Breast epithelium (tissue), 4 donors: ENCODE measurements around the gene AGBL5. TPM values are rescaled to one million over a fixed set of nuclear protein-coding genes. Genes with fewer than 3 reads are reported as not detected.

Source experiments
- DNase-seq, 2 donors: peaks; one replicate each; pipeline ENCODE4 v3.0.0-alpha.2; 2019; ENCODE audit warnings: low spot score in 2 of 2
- H3K27ac ChIP-seq, 2 donors: fragments of 200-600 bp; sonication (generic) in 1 of 2; one replicate each; pipeline ENCODE4 v1.5.1; 2016 to 2019; ENCODE audit warnings: mild to moderate bottlenecking in 1 of 2
- H3K27me3 ChIP-seq, 2 donors: fragments of 200-600 bp; sonication (generic) in 1 of 2; one replicate each; pipeline versions ENCODE4 v1.5.1 to v1.6.0; 2017 to 2019; ENCODE audit warnings: control low read depth in 1 of 2, mild to moderate bottlenecking in 1 of 2
- H3K36me3 ChIP-seq: fragments of 200-600 bp; one replicate; pipeline ENCODE4 v1.5.1; 2019
- H3K4me1 ChIP-seq, 2 donors: fragments of 200-600 bp; sonication (generic); one replicate each; pipeline ENCODE4 v1.5.1; 2016 to 2019; ENCODE audit warnings: control low read depth in 1 of 2
- H3K4me3 ChIP-seq, 3 donors: fragments of 200-600 bp; sonication (generic); 1 replicate in 2 of 3; 2 replicates in 1 of 3; pipeline ENCODE4 v1.5.1; 2016 to 2019; ENCODE audit warnings: mild to moderate bottlenecking in 3 of 3, moderate library complexity in 2 of 3
- H3K9me3 ChIP-seq, 2 donors: fragments of 200-600 bp; sonication (generic) in 1 of 2; one replicate each; pipeline ENCODE4 v1.5.1; 2016 to 2019; ENCODE audit warnings: control low read depth in 1 of 2
- CTCF ChIP-seq, 3 donors: fragments of 450-650 bp; IDR thresholded peaks; one replicate each; pipeline ENCODE4 v1.5.1; 2016 to 2017; ENCODE audit warnings: antibody characterized with exemption in 3 of 3, mild to moderate bottlenecking in 3 of 3, moderate library complexity in 3 of 3
- POLR2A ChIP-seq: fragments of 450-650 bp; IDR thresholded peaks from one replicate; pipeline ENCODE4 v1.6.1; 2016; ENCODE audit warnings: antibody characterized with exemption, mild to moderate bottlenecking, moderate library complexity
- POLR2AphosphoS5 ChIP-seq, 3 donors: sonication (generic); formaldehyde crosslinking; IDR thresholded peaks; one replicate each; pipeline ENCODE4 v1.6.1; 2017; ENCODE audit warnings: antibody characterized with exemption in 3 of 3
- intact Hi-C: fragments of 100-400 bp; cut with DNase I; formaldehyde crosslinking; loops from one replicate; pipeline ENCODE4 v1.15.1; 2023; ENCODE audit warnings: low total_unique reads
- total RNA-seq, 3 donors: library from RNA; depleted of rRNA; stranded (reverse); fragments of >200 nt; gene quantifications; one replicate each; pipeline ENCODE4 v1.1.0, GENCODE V29; 2016

Gene AGBL5
- total RNA-seq, 3 donors from 2014 or later, result 12.5 to 21.5 (median 16.1) TPM

DNA sequence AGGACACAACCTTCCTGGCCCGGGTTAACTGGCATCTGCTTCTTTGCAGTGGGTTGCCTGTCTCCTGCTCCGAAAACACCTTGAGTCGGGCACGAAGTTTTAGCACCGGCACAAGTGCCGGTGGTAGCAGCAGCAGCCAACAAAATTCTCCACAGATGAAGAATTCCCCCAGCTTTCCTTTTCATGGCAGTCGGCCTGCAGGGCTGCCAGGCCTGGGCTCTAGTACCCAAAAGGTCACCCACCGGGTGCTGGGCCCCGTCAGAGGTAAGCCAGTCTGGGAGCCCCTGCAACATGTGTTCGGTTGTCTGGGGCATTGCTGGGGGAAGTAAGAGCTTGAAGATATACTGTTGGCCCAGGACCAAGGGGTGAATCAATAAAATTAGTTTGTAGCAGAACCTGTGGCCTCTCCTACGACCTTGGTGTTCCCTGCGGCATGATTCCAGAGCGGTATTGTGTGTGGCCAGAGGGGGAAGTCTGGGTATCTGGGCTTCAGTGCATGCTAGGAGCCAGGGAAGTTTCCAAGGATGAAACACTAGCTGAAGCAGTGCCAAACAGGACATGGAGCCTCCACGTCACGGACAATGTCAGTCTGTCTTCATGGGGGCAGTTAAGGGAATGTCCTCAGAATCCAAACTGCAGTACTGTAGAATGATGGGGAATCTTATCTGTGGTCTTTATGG is 7.8 kb downstream of the AGBL5 start:
- Histone ChIP-seq H3K27ac (no peak overlapping the region), H3K4me1 (no peaks in the 10 kb centered on the region), H3K9me3 (no peaks in the 10 kb centered on the region), H3K4me3 (no peak overlapping the region), H3K27me3 (no peaks in the 10 kb centered on the region), H3K36me3 (no peaks in the 10 kb centered on the region)
- no peak for TF ChIP-seq POLR2A
- TF ChIP-seq POLR2AphosphoS5 (IDR thresholded peaks at IDR 0.05), result no peak
- no peak for TF ChIP-seq CTCF (IDR thresholded peaks at IDR 0.05)
- no peak for DNase-seq
- intact Hi-C loops, result no loop called here

GRCh38 chr2:27060323-27060722 is 8.9 kb downstream of the AGBL5 start:
- Histone ChIP-seq H3K27ac (no peak overlapping the region), H3K36me3 (no peaks in the 10 kb centered on the region), H3K4me1 (no peaks in the 10 kb centered on the region), H3K9me3 (no peaks in the 10 kb centered on the region), H3K4me3 (no peak overlapping the region), H3K27me3 (no peaks in the 10 kb centered on the region)
- no peak for DNase-seq
- TF ChIP-seq CTCF (IDR thresholded peaks at IDR 0.05) (no peak), POLR2AphosphoS5 (IDR thresholded peaks at IDR 0.05) (no peak)
- intact Hi-C loops, result no loop called here

GRCh38 chr2:27065128-27065527 is 13.7 kb downstream of the AGBL5 start:
- Histone ChIP-seq H3K4me1 (peaks cover 4 to 7% of the 10 kb centered on the region in 2 donors), H3K27me3 (no peaks in the 10 kb centered on the region), H3K27ac (no peak overlapping the region), H3K9me3 (no peaks in the 10 kb centered on the region), H3K4me3 (no peak overlapping the region), H3K36me3 (no peaks in the 10 kb centered on the region)
- no peak for DNase-seq
- TF ChIP-seq POLR2A, result no peak
- TF ChIP-seq CTCF (IDR thresholded peaks at IDR 0.05), result no peak
- no peak for TF ChIP-seq POLR2AphosphoS5 (IDR thresholded peaks at IDR 0.05)
- intact Hi-C loops, result no loop called here

GRCh38 chr2:27067385-27067784 is 15.9 kb downstream of the AGBL5 start:
- intact Hi-C loops, result no loop called here
- Histone ChIP-seq H3K36me3 (no peaks in the 10 kb centered on the region), H3K4me3 (no peak overlapping the region), H3K27me3 (no peaks in the 10 kb centered on the region), H3K27ac (no peak overlapping the region), H3K4me1 (peaks cover 9 to 11% of the 10 kb centered on the region in 2 donors), H3K9me3 (no peaks in the 10 kb centered on the region)
- DNase-seq, result no peak
- no peak for TF ChIP-seq POLR2A
- no peak for TF ChIP-seq POLR2AphosphoS5 (IDR thresholded peaks at IDR 0.05)
- no peak for TF ChIP-seq CTCF (IDR thresholded peaks at IDR 0.05)

GRCh38 chr2:27069436-27069835 is 18.0 kb downstream of the AGBL5 start:
- no peak for DNase-seq
- H3K9me3 ChIP-seq, result no peaks in the 10 kb centered on the region
- H3K36me3 ChIP-seq, result no peaks in the 10 kb centered on the region
- TF ChIP-seq POLR2AphosphoS5 (IDR thresholded peaks at IDR 0.05) (no peak), CTCF (IDR thresholded peaks at IDR 0.05) (no peak), POLR2A (no peak)
- no peaks in the 10 kb centered on the region for H3K27me3 ChIP-seq
- no peak overlapping the region for H3K4me3 ChIP-seq
- peaks cover 9 to 11% of the 10 kb centered on the region in 2 donors for H3K4me1 ChIP-seq
- intact Hi-C loops, result no loop called here
- H3K27ac ChIP-seq, result peak overlapping the region in 1 of 2 donors; percentile 44
